C4-2B (cell line): ENCODE data around the gene CACNA2D1.

Experiments used
- CTCF ChIP-seq: fragments of 450-650 bp; conservative IDR thresholded peaks from 2 replicates; pipeline ENCODE4 v1.5.1; 2017; ENCODE audit warnings: mild to moderate bottlenecking
- ZFX ChIP-seq: fragments of 450-650 bp; IDR thresholded peaks from 2 replicates; pipeline ENCODE4 v1.6.1; 2017

GRCh38 chr7:82429408-82429807, 14.2 kb downstream of the CACNA2D1 start:
- TF ChIP-seq CTCF: no peak
- TF ChIP-seq ZFX: no peak
